Muscle layer of colon (tissue), 2 donors: ENCODE results near the gene HSPB7.
A peak's percentile ranks its signal among the peaks of the same experiment; 100 is the strongest.
"Not testable (repeated sequence)": the region's sequence is repeated elsewhere in the genome, so short reads cannot be mapped to it uniquely, and the experiment has no call there.

Experiments
- H3K27ac ChIP-seq: one replicate; pipeline ENCODE4 v1.7.0; 2013; ENCODE audit warnings: low read depth, mild to moderate bottlenecking, low read length, moderate library complexity
- H3K27me3 ChIP-seq, 2 donors: one replicate each; pipeline ENCODE4 v1.7.0; 2013; ENCODE audit warnings: low read length in 2 of 2, mild to moderate bottlenecking in 2 of 2; ENCODE audit not compliant: insufficient read depth in 2 of 2, control insufficient read depth in 1 of 2
- H3K36me3 ChIP-seq: one replicate; pipeline ENCODE4 v1.7.0; 2013; ENCODE audit warnings: mild to moderate bottlenecking, low read length; ENCODE audit not compliant: insufficient read depth
- H3K4me1 ChIP-seq: one replicate; pipeline ENCODE4 v1.7.0; 2013; ENCODE audit warnings: mild to moderate bottlenecking, low read length; ENCODE audit not compliant: insufficient read depth
- H3K4me3 ChIP-seq, 2 donors: one replicate each; pipeline ENCODE4 v1.7.0; 2013; ENCODE audit warnings: low read length in 2 of 2, low read depth in 1 of 2, mild to moderate bottlenecking in 1 of 2, moderate library complexity in 1 of 2
- H3K9ac ChIP-seq: one replicate; pipeline ENCODE4 v1.7.0; 2013; ENCODE audit warnings: low read length
- H3K9me3 ChIP-seq: one replicate; pipeline ENCODE4 v1.7.0; 2013; ENCODE audit warnings: mild to moderate bottlenecking, low read length
- donor health status: abdominal sarcoma.
- donor health status: Adenocarcinoma of cecum.

The HSPB7 gene

DNA sequence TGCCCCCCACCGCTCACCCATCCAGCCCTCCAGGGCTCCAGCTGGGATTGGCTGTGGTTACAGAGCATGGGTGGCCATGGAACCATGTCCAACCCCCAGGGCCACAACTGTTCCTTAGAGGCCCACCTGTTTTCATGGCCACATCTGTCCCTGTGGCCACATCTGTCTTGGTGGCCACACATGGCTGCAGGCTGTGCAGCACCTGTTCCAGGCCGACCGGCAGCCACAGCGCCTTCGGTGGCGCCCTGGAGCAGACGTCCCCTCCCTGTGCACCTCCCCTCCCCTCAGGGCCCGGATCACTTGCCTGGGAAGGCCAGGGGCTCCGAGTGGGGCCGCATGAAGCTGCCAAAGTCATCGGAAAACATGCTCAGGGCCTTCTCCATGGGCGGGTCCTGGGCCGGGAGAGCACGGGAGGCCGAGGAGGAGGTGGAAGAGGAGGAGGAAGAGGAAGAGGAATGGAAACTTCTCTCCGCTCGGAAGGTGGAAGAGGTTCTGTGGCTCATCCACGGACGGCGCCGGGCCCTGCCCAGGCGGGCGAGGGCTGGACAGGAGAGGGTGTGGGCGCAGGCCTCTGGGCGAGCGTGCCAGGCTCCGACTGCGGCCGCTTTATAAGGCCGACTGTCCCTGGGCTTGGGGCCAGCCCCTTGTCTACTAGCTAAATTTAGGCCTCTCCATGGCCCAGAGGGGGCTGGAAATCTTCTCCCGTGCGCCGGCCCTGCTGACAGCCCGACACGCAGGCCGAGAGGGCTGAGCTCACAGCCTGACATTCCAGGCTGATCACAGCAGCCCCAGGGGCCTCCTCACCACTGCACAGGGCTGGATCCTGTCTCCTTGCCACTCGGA lies at the start of gene HSPB7:
TSS of gene HSPB7 (minus strand) at position 583 of the 843 bp plus-strand sequence. CDS start at position 503, 80 bp downstream.
- no peaks in the 10 kb centered on the region for H3K27me3 ChIP-seq
- peak within 1 kb of the TSS; percentile 53 to 66 for H3K4me3 ChIP-seq
- H3K4me1 ChIP-seq = peaks cover 80% of the 10 kb centered on the region
- H3K27ac ChIP-seq = peak within 1 kb of the TSS; percentile 91
- H3K36me3 ChIP-seq = no peaks in the 10 kb centered on the region
- peak within 1 kb of the TSS; percentile 96 for H3K9ac ChIP-seq
- no peaks in the 10 kb centered on the region for H3K9me3 ChIP-seq

- Histone ChIP-seq H3K9ac (no peak overlapping the region), H3K27me3 (no peaks in the 10 kb centered on the region), H3K9me3 (no peaks in the 10 kb centered on the region), H3K4me1 (peaks cover 7% of the 10 kb centered on the region), H3K4me3 (no peak overlapping the region), H3K36me3 (no peaks in the 10 kb centered on the region), H3K27ac (no peak overlapping the region)
These were observed 49.4 kb upstream of the HSPB7 start for GRCh38 chr1:16067127-16067768.

GRCh38 chr1:16066245-16066644 lies 48.4 kb upstream of the HSPB7 start:
- H3K9ac ChIP-seq = no peak overlapping the region

DNA sequence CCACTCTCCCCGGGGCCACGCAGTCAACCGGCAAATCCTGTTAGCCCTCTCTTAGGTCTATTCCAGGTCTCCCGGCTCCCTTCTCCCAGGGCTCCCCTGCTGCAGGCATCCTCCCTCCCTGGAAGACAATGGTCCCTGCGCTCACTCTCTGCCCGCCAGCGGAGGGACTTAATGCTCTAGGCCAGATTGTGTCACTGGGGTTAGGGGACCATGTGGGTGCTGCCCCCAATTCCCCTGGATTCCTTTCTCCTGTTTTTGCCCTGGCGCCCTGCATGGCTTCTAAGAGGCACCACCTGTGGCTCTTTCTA lies 47.4 kb upstream of the HSPB7 start:
- H3K9ac ChIP-seq = no peak overlapping the region
- H3K9me3 ChIP-seq = no peaks in the 10 kb centered on the region
- no peak overlapping the region for H3K4me3 ChIP-seq
- H3K36me3 ChIP-seq = no peaks in the 10 kb centered on the region
- H3K27me3 ChIP-seq = no peaks in the 10 kb centered on the region
- peaks cover 7% of the 10 kb centered on the region for H3K4me1 ChIP-seq
- H3K27ac ChIP-seq = no peak overlapping the region

More at GRCh38 chr1:16066245-16066644, 48.4 kb upstream of the HSPB7 start:
- Histone ChIP-seq H3K4me1 (peaks cover 7% of the 10 kb centered on the region), H3K27me3 (no peaks in the 10 kb centered on the region), H3K27ac (no peak overlapping the region), H3K9me3 (no peaks in the 10 kb centered on the region), H3K4me3 (no peak overlapping the region), H3K36me3 (no peaks in the 10 kb centered on the region)

- no peak overlapping the region for H3K9ac ChIP-seq
- no peak overlapping the region for H3K27ac ChIP-seq
- no peaks in the 10 kb centered on the region for H3K36me3 ChIP-seq
- H3K4me1 ChIP-seq = peaks cover 7% of the 10 kb centered on the region
- H3K4me3 ChIP-seq = no peak overlapping the region
- no peaks in the 10 kb centered on the region for H3K27me3 ChIP-seq
- no peaks in the 10 kb centered on the region for H3K9me3 ChIP-seq
These were observed 46.9 kb upstream of the HSPB7 start for GRCh38 chr1:16064536-16065268.

- Histone ChIP-seq H3K4me3 (no peak overlapping the region), H3K27me3 (no peaks in the 10 kb centered on the region), H3K9ac (no peak overlapping the region), H3K4me1 (peaks cover 7% of the 10 kb centered on the region), H3K27ac (no peak overlapping the region), H3K36me3 (no peaks in the 10 kb centered on the region), H3K9me3 (no peaks in the 10 kb centered on the region)
These were observed 46.1 kb upstream of the HSPB7 start for GRCh38 chr1:16063921-16064320.

- H3K9me3 ChIP-seq = no peaks in the 10 kb centered on the region
- no peak overlapping the region for H3K27ac ChIP-seq
- peaks cover 3% of the 10 kb centered on the region for H3K4me1 ChIP-seq
- H3K27me3 ChIP-seq = no peaks in the 10 kb centered on the region
- H3K36me3 ChIP-seq = no peaks in the 10 kb centered on the region
- no peak overlapping the region for H3K9ac ChIP-seq
- no peak overlapping the region for H3K4me3 ChIP-seq
These were observed 45.5 kb upstream of the HSPB7 start for GRCh38 chr1:16063226-16063829.

DNA sequence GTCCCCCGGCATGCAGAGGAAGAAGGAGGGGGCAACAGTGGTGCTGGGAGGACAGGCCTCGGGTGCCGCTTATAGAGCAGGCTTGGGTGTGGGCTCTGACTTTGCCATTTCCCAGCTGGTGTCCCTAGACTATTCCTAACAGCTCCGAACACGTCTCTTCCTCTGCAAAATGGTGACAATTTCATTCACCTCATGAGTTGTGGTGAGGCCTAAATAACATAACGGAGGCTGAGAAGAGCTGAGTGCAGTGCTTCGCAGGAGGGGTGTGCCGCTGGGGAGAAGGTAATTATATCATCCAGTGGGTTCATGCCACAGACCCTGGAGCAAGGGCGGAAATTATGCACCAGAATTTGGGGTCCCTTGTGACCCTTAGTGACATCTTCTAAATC lies 44.8 kb upstream of the HSPB7 start:
- not testable (repeated sequence) for H3K9ac ChIP-seq, H3K9me3 ChIP-seq, H3K27me3 ChIP-seq, H3K4me1 ChIP-seq, H3K27ac ChIP-seq, H3K36me3 ChIP-seq, H3K4me3 ChIP-seq

DNA sequence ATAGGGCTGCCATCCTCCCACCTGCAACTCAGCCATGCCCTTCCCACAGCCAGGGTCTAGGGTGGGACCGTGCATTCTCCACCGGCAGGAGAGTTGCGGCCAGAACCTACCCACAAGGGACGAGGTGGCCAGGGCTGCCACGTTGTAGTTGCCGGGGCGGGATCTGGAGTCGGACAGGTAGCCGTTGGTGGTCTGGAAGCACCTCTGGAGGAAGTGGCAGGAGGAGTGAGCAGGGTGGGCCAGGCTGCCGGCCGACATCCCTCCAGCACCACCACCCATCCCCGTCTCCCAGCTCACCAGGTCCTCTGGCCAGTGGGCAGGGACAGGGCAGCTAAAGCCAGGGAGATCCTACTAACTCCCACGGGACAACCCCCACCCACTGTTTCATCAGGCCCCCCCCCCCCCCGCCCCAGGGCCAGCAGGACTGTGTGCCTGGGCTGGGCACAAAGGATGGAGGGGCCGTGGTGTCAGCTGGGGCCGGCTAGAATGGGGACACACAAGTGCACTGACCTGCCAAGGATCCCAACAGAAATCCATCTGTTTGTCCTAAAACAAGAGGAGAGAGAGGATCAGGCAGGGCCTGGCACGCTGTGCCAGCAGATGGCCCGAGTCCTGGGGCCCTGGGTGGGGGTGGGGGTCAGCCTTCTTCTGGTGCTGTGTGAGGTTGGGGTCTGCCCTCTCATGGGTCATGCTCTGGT lies 44.3 kb upstream of the HSPB7 start:
- not testable (repeated sequence) for H3K27me3 ChIP-seq, H3K27ac ChIP-seq, H3K9ac ChIP-seq, H3K36me3 ChIP-seq, H3K4me1 ChIP-seq, H3K9me3 ChIP-seq, H3K4me3 ChIP-seq

DNA sequence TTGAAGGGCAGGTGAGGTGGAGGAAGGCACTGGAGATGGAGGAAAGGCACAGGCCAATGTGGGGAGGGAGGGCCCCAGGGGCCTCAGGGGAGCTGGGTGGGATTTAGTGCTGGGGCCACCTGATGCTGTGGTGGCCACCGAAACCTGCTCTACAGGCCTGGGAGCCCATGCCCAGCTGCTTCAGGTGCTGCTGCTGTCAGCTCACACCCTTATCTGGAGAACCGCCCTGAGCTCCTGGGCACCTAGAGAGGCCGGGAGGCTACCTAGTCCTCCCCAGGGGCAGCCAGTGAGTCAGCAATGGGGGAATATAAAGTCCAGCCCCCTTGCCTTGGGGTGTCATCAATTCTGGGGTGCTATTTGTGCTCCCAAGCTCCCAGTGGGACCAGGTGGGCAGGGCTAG lies 43.4 kb upstream of the HSPB7 start:
- H3K27ac ChIP-seq = no peak overlapping the region
- H3K27me3 ChIP-seq = no peaks in the 10 kb centered on the region
- no peaks in the 10 kb centered on the region for H3K36me3 ChIP-seq
- H3K4me1 ChIP-seq = no peaks in the 10 kb centered on the region
- no peaks in the 10 kb centered on the region for H3K9me3 ChIP-seq
- no peak overlapping the region for H3K4me3 ChIP-seq
- H3K9ac ChIP-seq = no peak overlapping the region
